Measurements from ENCODE around the gene GNAO1.

Gene GNAO1

GRCh38 chr16:56265184-56265583, 73.9 kb downstream of the GNAO1 start:
- DNase-seq (ENCODE audit: low read depth, low spot score), result no peak

DNA sequence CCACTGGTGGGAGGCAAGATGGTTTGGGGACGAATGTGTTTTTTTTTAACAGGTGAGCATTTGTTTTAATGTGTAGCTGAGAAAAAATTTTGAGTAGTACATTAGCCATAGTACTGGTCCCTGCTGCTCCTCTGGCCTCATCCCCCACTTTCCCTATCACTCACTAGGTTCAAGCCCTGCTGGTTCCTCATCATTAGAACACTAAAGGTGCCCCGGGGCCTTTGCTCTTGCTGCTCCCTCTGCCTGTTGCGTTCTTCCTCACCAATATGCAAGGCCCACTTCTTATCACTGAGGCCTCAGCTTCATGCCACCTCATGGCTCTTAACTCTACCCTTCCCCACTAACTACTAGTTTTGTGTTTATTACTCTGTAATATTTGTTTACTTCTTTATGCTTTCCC, 74.5 kb downstream of the GNAO1 start:
- no peak for DNase-seq (ENCODE audit: low read depth, low spot score)

GRCh38 chr16:56266641-56267607, 75.6 kb downstream of the GNAO1 start:
- no peak for DNase-seq (ENCODE audit: low read depth, low spot score)

DNA sequence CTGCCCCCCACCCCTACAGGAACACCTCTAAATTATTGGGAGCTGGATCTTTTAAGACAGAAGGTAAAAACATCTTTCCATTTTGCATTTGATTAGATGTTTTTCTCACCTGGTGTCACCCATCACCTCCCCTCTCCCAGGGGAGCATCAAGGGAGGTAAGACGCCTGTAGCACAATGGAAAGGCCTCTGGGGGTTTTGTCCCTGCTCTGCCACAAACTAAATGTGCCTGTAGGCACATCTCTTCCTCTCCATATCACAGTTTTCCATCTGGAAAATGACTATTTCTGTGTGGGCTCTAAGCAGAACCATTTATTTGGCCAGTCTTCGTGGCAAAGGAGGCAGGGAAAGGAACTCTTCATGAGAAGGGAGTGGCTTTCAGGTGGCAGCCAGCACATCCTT, 76.6 kb downstream of the GNAO1 start:
- no peak for DNase-seq (ENCODE audit: low read depth, low spot score)

DNA sequence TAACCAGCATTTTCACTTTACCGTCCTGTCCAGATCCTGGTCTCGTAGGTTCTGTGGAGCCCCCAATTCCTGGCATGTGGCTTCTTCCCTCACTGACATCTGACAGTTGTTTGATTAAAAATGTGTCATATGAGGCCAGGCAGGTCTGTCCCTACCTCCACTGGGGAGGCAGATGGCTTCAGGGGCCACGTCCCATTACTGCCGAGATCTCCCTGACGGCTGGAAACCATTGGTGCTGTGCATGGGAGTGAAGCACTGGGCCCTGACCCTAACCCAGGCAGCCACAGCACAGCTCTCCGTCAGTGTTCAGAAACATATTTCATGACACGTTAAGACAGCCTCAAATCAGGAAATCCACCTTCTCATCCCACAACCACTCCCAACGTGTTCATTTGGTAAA, 77.5 kb downstream of the GNAO1 start:
- DNase-seq (ENCODE audit: low read depth, low spot score), result no peak

- DNase-seq (ENCODE audit: low read depth, low spot score), result no peak
Observed at GRCh38 chr16:56269281-56269680, 78.0 kb downstream of the GNAO1 start.

GRCh38 chr16:56269811-56270684, 78.8 kb downstream of the GNAO1 start:
- DNase-seq (ENCODE audit: low read depth, low spot score), result no peak

GRCh38 chr16:56270828-56271227, 79.5 kb downstream of the GNAO1 start:
- no peak for DNase-seq (ENCODE audit: low read depth, low spot score)

DNA sequence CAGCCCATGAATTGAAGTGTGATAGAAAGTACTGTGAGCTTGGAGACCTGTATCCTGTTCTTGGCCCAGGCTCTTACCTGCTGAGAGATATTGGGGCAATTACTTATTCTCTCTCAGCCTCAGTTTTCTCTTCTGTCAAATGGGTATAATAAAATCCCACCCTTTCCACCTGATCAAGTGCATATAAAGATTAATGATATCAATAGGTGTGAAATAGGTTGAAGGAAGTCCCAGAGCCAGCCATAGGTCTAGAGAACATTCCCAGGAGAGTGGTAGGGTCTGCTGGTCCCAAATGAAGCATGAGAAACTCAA, 81.2 kb downstream of the GNAO1 start:
- no peak for DNase-seq (ENCODE audit: low read depth, low spot score)

GRCh38 chr16:56273615-56274014, 82.3 kb downstream of the GNAO1 start:
- DNase-seq (ENCODE audit: low read depth, low spot score), result no peak

GRCh38 chr16:56274369-56274768, 83.1 kb downstream of the GNAO1 start:
- no peak for DNase-seq (ENCODE audit: low read depth, low spot score)

DNA sequence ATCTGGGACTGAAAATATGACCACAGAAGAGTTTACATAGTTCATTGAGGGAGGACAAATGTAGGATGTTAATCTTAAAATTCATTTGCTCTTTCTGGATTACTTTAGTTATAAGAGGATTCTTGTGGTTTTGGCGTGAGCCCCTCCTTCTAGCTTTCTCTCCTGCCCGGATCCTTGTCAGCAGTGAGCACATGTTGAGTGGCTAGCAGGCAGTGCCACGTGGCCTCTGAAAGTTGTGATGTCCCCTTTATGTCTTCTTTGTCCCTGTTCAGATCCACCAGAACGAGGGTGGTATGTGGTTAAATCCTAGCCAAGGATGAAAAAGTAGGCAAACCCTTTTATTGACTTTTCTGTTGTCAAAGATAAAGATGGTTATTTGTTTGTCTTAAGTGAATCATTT, 83.8 kb downstream of the GNAO1 start:
- DNase-seq (ENCODE audit: low read depth, low spot score), result no peak

DNA sequence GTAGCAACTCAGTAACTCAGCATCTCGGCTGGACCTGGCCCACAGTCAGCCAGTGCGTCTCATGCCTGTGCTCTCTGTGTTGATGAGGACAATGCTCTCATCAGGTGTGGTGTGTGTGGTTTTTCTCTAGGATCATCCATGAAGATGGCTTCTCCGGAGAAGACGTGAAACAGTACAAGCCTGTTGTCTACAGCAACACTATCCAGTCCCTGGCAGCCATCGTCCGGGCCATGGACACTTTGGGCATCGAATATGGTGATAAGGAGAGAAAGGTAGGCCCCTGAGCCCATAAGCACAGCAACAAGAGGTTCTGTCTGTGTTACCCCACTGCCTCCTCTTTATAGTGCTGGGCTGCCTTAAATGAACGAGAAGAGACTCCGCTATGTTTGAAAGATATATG, 84.5 kb downstream of the GNAO1 start:
- no peak for DNase-seq (ENCODE audit: low read depth, low spot score)

- no peak for DNase-seq (ENCODE audit: low read depth, low spot score)
Observed at GRCh38 chr16:56277075-56277474, 85.8 kb downstream of the GNAO1 start.

DNA sequence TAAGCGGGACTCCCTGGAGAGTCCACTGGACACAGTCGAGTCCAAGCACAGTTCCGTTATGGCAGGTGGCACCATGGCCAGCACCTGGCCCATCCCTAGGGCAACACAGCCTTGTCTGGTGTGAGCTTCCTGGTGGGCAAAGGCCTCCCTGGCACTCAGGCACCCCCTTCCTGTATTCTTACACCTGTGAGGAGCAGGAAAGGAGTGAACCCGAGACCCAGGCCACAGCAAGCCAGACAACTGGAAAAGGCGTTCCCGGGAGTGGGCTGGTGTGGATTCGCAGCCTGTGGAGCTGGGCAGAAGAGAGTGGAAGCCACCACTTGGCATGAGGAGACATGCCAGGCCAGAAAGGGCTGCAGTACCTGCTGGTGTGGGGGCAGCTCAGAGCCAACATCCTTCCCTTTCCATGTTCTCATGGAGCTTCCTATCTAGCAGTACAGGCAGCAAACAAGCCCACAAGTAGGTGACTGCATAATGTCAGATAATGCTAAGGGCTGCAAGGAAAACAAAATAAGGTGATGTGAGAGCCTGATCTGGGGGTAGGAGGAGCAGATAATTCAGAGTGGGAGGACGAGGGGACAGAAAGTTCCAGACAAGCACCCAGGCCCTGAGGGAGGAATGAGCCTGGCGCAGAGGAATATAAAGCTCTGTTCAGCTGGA, 87.0 kb downstream of the GNAO1 start:
- DNase-seq (ENCODE audit: low read depth, low spot score), result no peak

GRCh38 chr16:56279132-56279531, 87.8 kb downstream of the GNAO1 start:
- DNase-seq (ENCODE audit: low read depth, low spot score), result no peak

DNA sequence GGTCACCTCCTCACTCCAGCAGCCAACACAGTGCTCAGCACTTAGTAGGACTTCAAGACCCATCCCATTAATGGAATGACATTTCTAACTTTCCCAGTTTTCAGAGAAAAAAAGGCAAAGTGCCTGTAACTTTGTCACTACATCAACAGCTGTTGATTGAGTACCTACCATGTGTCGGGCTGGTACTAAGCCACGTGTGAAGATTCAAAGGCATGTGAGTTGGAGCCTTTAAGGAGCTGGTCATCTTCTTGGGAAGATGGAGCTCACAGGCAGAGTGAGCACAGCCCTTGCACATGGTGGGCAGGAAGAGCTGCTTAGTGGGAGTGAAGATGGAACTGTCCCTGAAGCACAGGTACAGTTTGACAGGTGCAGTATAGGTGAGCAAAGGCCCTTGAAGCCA, 88.6 kb downstream of the GNAO1 start:
- DNase-seq (ENCODE audit: low read depth, low spot score), result no peak

DNA sequence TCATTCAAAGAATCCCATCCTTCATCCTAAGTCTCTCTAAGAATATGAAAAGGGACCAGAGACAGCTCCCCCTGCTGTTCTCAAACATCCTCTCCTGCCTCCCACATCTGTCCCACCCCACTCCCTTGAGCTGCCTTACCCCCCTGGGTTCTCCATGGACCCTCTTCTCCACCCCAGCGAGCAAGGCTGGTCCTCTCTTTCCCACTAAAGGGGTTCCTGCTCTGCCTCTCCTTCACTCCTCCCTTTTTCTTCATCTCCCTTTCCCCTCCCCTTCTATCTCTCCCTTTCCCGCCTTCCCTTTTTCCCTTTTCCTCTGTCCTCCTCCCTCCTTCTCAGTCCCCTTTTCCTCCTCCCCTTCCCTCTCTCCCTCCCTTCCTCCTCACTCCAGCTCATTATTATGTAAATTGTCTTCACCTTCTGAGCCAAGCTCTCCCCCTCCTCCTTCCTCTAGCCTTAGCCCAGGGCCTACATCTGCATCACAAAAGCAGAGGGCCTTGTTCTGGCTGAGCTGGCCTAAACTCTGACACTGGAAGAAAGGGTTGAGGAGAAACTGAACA, 90.0 kb downstream of the GNAO1 start:
- no peak for DNase-seq (ENCODE audit: low read depth, low spot score)

GRCh38 chr16:56282451-56282850, 91.2 kb downstream of the GNAO1 start:
- DNase-seq (ENCODE audit: low read depth, low spot score), result no peak

DNA sequence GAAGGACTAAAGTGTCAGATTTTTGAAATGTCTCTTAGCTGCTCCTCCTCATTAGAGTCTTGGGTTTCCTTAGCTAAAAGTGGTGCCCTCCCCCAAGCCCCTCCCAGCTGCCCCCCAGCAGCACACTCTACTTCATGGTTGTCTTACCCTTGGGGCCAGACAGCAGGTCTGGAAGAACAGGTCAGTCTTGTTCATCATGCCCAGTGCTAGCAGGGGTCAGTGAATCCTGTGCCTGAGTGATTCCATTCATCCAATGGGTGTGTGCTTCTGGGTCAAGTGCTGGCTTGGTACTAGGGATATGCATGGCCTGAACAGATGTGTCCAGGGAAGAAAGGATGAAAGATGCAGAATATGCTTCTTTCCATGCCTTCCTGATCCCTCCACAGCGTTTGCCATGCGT, 93.2 kb downstream of the GNAO1 start:
- DNase-seq (ENCODE audit: low read depth, low spot score), result no peak

DNA sequence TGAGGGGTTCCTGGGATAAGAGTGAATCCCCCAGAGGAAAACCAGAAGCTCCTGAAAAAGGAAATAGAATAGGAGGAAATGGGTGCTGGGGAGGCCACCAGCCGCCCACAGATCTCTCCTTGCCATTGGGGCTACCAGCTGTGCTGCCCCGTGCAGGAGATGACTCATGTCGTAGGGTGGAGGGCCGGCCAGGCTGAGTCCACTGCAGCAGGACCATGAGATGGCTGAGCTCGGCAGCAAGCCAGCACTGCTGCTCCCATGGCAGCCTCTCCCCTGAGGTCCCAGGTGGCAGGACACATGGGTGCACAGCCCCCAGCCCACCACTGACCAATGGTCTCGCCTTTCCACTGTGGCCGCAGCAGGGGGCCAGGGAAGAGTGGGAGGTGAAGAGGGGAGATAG, 95.5 kb downstream of the GNAO1 start:
- no peak for DNase-seq (ENCODE audit: low read depth, low spot score)

GRCh38 chr16:56288019-56288418, 96.7 kb downstream of the GNAO1 start:
- no peak for DNase-seq (ENCODE audit: low read depth, low spot score)

Data from activated CD4-positive, CD25-positive, alpha-beta regulatory T cell treated with anti-CD3 and anti-CD28 coated beads, Interleukin-2, amount 50 U/mL, for 16 hours (primary cell).